Measurements from ENCODE around the gene TET2. TPM values are rescaled to one million over a fixed set of nuclear protein-coding genes. Genes with fewer than 3 reads are reported as not detected.

The TET2 gene
- total and polyA plus RNA-seq, 2 donors from 2014 or later = 1.8 to 31.5 TPM

GRCh38 chr4:105257817-105258495 is 111.3 kb downstream of the TET2 start:
- Histone ChIP-seq H3K4me1 (ENCODE audit: control insufficient read depth in 2 of 3, insufficient read depth in 2 of 3, low read depth in 1 of 3, low read length in 3 of 3) (no peaks in the 10 kb centered on the region), H3K4me3 (ENCODE audit: low read length in 3 of 3) (no peak overlapping the region), H3K36me3 (ENCODE audit: control insufficient read depth in 2 of 3, insufficient read depth in 3 of 3, low read length in 3 of 3) (peaks cover 0 to 8% (median 0%) of the 10 kb centered on the region in 3 donors), H3K9ac (ENCODE audit: low read length in 3 of 3) (no peak overlapping the region), H3K27ac (ENCODE audit: low read depth in 2 of 2, low read length in 2 of 2) (no peak overlapping the region), H3K27me3 (ENCODE audit: control insufficient read depth, insufficient read depth, low read length) (no peaks in the 10 kb centered on the region), H3K9me3 (ENCODE audit: control insufficient read depth in 2 of 3, insufficient read depth in 1 of 3, low read length in 3 of 3) (peaks cover 0 to 5% (median 3%) of the 10 kb centered on the region in 3 donors)
- TF ChIP-seq CTCF (IDR thresholded peaks at IDR 0.05; ENCODE audit: borderline replicate concordance, extremely low read depth, insufficient read depth) = peak; percentile 7
- intact Hi-C loops (cut with DNase I) = no loop called here
- FAIRE-seq = no peak
- DNase-seq = no peak

- Histone ChIP-seq H3K27ac (ENCODE audit: low read depth in 2 of 2, low read length in 2 of 2) (no peak overlapping the region), H3K9me3 (ENCODE audit: control insufficient read depth in 2 of 3, insufficient read depth in 1 of 3, low read length in 3 of 3) (no peaks in the 10 kb centered on the region), H3K27me3 (ENCODE audit: control insufficient read depth, insufficient read depth, low read length) (no peaks in the 10 kb centered on the region), H3K4me3 (ENCODE audit: low read length in 3 of 3) (no peak overlapping the region), H3K4me1 (ENCODE audit: control insufficient read depth in 2 of 3, insufficient read depth in 2 of 3, low read depth in 1 of 3, low read length in 3 of 3) (no peaks in the 10 kb centered on the region), H3K36me3 (ENCODE audit: control insufficient read depth in 2 of 3, insufficient read depth in 3 of 3, low read length in 3 of 3) (peaks cover 5 to 8% (median 8%) of the 10 kb centered on the region in 3 donors), H3K9ac (ENCODE audit: low read length in 3 of 3) (no peak overlapping the region)
- intact Hi-C loops (cut with DNase I) = no loop called here
- FAIRE-seq = no peak
- TF ChIP-seq CTCF (IDR thresholded peaks at IDR 0.05; ENCODE audit: borderline replicate concordance, extremely low read depth, insufficient read depth) = no peak
- DNase-seq = no peak
Observed at GRCh38 chr4:105265689-105266088, 119.0 kb downstream of the TET2 start.

GRCh38 chr4:105267280-105267679 is 120.6 kb downstream of the TET2 start:
- H3K9me3 ChIP-seq (ENCODE audit: control insufficient read depth in 2 of 3, insufficient read depth in 1 of 3, low read length in 3 of 3) = no peaks in the 10 kb centered on the region
- TF ChIP-seq CTCF (IDR thresholded peaks at IDR 0.05; ENCODE audit: borderline replicate concordance, extremely low read depth, insufficient read depth) = no peak
- peaks cover 7 to 15% (median 10%) of the 10 kb centered on the region in 3 donors for H3K36me3 ChIP-seq (ENCODE audit: control insufficient read depth in 2 of 3, insufficient read depth in 3 of 3, low read length in 3 of 3)
- H3K4me3 ChIP-seq (ENCODE audit: low read length in 3 of 3) = no peak overlapping the region
- DNase-seq = no peak
- H3K4me1 ChIP-seq (ENCODE audit: control insufficient read depth in 2 of 3, insufficient read depth in 2 of 3, low read depth in 1 of 3, low read length in 3 of 3) = no peaks in the 10 kb centered on the region
- H3K9ac ChIP-seq (ENCODE audit: low read length in 3 of 3) = no peak overlapping the region
- intact Hi-C loops (cut with DNase I) = no loop called here
- H3K27me3 ChIP-seq (ENCODE audit: control insufficient read depth, insufficient read depth, low read length) = no peaks in the 10 kb centered on the region
- no peak overlapping the region for H3K27ac ChIP-seq (ENCODE audit: low read depth in 2 of 2, low read length in 2 of 2)
- no peak for FAIRE-seq
